AG09319 (cell line): Measurements from ENCODE around the gene CDH23.

Source experiments
- DNase-seq: peaks from one replicate; pipeline ENCODE4 v3.0.0-alpha.2; 2010; ENCODE audit warnings: low read depth; ENCODE audit errors: extremely low read depth
- CTCF ChIP-seq: IDR thresholded peaks from 2 replicates; pipeline ENCODE4 v1.5.1; 2011; ENCODE audit warnings: low read depth, mild to moderate bottlenecking, inconsistent platforms, low read length, moderate library complexity

CDH23 gene

GRCh38 chr10:71528371-71529206, 131.9 kb downstream of the CDH23 start:
- no peak for DNase-seq
- no peak for TF ChIP-seq CTCF

- no peak for DNase-seq
These were observed 132.6 kb downstream of the CDH23 start for GRCh38 chr10:71529207-71529827.

GRCh38 chr10:71530781-71531180, 134.1 kb downstream of the CDH23 start:
- TF ChIP-seq CTCF: no peak
- no peak for DNase-seq

More at GRCh38 chr10:71529207-71529827, 132.6 kb downstream of the CDH23 start:
- no peak for TF ChIP-seq CTCF

DNA sequence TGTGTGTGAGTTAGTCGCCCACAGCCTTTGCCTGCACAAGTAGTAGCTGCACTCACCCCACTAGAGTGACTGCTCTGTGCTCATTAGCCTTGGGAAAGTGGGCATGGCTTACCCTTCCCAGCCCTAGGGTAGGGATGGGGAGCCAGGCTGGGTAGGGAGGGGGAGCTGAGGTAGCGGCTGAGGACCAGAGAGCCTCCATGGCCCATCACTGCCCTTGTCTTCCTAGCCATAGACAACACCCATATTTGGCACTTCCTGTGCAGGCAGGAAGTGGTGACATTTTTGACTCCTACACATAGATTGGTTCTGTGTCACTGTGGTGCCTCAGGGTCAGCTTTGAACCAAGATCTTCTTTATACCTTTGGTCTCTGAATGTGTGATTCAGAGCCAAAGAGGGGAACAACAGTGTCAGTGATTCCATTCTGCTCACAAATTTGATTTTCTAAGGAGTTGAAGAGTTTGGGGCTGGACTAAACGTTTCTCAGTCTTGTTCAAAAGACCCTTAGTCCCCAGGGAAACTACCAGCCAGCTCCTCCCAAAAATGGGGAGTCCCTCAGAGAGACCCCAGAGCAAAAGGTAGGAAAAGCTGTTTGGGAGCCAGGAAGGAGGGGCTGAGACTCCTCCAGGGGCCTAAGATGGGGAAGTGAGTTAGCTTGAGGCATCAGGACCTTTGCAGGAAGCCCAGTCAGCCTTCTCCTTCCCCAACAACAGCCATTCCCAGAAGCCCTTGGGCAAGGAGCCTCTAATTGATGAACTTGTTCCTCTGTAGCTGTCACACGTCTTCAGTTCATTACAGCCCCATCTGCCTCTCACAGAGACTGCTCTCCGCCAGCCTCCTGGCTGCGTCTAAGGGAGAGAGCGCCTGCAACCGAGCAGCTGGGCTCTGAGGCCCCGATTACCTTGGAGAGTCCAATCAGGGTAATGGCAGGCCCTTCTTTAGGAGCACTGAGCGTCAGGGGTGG, 135.0 kb downstream of the CDH23 start:
- no peak for TF ChIP-seq CTCF
- no peak for DNase-seq

GRCh38 chr10:71532878-71533277, 136.2 kb downstream of the CDH23 start:
- TF ChIP-seq CTCF: no peak
- no peak for DNase-seq

DNA sequence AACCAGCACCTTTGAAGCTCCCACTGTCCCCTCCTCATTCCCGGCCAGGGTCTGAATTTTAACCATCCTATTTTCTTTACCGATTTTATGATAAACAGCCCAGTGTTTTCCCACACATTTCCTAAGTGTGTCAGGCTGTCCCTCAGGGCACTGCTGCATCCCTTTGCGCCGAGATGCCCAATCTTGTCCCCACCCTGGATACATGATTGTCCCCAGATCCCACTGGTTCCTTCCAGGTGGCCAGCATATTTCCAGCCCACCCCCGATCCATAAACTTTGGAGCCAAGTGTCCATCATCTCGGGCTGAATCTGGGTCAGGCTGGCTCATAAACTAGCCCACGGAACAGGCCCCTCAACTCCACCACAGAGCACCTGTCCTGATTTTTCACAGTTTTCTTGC, 137.2 kb downstream of the CDH23 start:
- TF ChIP-seq CTCF: no peak
- no peak for DNase-seq
